ENCODE measurements around the gene FLVCR2. TPM values are rescaled to one million over a fixed set of nuclear protein-coding genes. Genes with fewer than 3 reads are reported as not detected.

The FLVCR2 gene
- total RNA-seq, 1 donor from 2014 or later: 11.7 TPM

DNA sequence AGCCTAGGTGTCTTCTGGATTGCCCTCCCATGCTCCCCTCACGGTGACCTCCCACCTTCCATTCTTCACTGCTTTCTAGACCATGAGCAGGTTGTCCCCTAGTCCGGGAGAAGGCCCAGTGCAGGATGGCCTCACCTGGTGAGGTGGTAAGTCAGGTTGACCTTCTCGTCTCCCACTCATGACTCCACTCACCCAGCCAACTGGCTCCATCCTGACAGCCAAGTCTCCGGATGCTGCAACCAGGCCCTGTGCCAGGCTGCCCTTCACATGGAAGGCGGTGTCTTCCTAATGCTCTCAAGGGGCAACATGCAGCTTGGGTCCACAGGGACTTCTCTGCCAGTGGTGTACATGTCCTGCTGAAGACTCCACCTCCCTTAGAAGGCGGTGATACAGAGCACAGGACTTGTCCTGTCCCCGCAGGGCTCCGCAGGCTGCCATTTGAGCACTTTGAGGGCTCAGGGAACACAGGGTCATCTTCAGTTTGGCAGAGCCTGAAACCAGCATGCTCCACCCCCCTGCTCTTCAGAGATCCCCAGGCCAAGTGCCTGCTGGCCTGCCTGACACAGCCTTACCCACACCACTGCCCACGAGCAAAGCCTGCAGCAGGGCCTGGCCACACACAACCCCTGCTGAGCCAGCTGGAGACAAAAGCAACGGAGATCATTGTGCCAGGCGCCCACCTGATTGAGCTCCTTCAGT, 30.7 kb upstream of the FLVCR2 start:
- H3K4me3 Mint-ChIP-seq: no peak overlapping the region
- TF ChIP-seq, protein P1, sequence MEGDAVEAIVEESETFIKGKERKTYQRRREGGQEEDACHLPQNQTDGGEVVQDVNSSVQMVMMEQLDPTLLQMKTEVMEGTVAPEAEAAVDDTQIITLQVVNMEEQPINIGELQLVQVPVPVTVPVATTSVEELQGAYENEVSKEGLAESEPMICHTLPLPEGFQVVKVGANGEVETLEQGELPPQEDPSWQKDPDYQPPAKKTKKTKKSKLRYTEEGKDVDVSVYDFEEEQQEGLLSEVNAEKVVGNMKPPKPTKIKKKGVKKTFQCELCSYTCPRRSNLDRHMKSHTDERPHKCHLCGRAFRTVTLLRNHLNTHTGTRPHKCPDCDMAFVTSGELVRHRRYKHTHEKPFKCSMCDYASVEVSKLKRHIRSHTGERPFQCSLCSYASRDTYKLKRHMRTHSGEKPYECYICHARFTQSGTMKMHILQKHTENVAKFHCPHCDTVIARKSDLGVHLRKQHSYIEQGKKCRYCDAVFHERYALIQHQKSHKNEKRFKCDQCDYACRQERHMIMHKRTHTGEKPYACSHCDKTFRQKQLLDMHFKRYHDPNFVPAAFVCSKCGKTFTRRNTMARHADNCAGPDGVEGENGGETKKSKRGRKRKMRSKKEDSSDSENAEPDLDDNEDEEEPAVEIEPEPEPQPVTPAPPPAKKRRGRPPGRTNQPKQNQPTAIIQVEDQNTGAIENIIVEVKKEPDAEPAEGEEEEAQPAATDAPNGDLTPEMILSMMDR (IDR thresholded peaks at IDR 0.05): no peak
- peaks cover 43% of the 10 kb centered on the region for H3K36me3 Mint-ChIP-seq (ENCODE audit: low read depth)
- DNase-seq (no peak), ATAC-seq (ENCODE audit: low read depth) (no peak)
- intact Hi-C loops (cut with micrococcal nuclease): loop anchor here (10.0 kb wide), 1 partner anchor 1487 kb away; no protein-coding TSS in a partner anchor
- ChIA-PET POLR2A (interaction anchor here (2.0 kb wide), 2 partner anchors 14 to 33 kb away, joined by 11 to 41 read pairs; no protein-coding TSS in a partner anchor), CTCF (interaction anchor here (0.9 to 4.6 kb wide), 3 partner anchors 13 to 59 kb away, joined by 3 to 23 read pairs (median 7); no protein-coding TSS in a partner anchor)
- peaks cover 80% of the 10 kb centered on the region for H3K4me1 Mint-ChIP-seq
- no peaks in the 10 kb centered on the region for H3K9me3 Mint-ChIP-seq
- no peaks in the 10 kb centered on the region for H3K27me3 Mint-ChIP-seq
- peak overlapping the region; percentile 85 for H3K27ac Mint-ChIP-seq

DNA sequence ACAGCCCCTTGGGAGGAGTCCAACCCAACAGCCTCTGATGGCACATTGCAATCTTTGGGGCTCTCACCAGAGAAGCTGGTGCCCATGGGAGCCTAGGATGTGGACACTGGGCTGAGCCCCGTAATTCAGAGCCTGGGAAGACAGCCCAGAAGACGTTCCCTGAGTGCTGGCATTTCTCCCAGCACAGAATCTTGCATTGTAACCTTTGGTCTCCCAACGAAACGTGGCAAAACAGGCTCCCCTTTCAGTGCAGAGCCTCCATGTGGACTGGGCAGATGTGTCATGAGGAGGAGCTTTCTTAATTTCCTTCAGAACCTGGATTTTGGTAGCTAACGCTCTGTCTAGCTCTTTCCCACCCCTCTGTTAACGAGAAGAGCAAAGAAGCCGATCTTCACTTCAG, 29.9 kb upstream of the FLVCR2 start:
- Mint-ChIP-seq H3K36me3 (ENCODE audit: low read depth) (peaks cover 42% of the 10 kb centered on the region), H3K4me3 (peak overlapping the region; percentile 41), H3K4me1 (peaks cover 73% of the 10 kb centered on the region), H3K27me3 (no peaks in the 10 kb centered on the region), H3K9me3 (no peaks in the 10 kb centered on the region), H3K27ac (peak overlapping the region; percentile 85)
- CTCF ChIA-PET: interaction anchor here (0.9 to 4.6 kb wide), 6 partner anchors 9 to 105 kb away, joined by 3 to 23 read pairs (median 6); no protein-coding TSS in a partner anchor
- intact Hi-C loops (cut with micrococcal nuclease): loop anchor here (10.0 kb wide), 1 partner anchor 1486 kb away; no protein-coding TSS in a partner anchor
- ATAC-seq (ENCODE audit: low read depth) (no peak), DNase-seq (no peak)
- TF ChIP-seq, protein P1 (IDR thresholded peaks at IDR 0.05): no peak
- POLR2A ChIA-PET: interaction anchor here (0.6 to 2.6 kb wide), 14 partner anchors 8 to 255 kb away, joined by 3 to 41 read pairs (median 6); partner anchors contain the start of genes BATF and FLVCR2

DNA sequence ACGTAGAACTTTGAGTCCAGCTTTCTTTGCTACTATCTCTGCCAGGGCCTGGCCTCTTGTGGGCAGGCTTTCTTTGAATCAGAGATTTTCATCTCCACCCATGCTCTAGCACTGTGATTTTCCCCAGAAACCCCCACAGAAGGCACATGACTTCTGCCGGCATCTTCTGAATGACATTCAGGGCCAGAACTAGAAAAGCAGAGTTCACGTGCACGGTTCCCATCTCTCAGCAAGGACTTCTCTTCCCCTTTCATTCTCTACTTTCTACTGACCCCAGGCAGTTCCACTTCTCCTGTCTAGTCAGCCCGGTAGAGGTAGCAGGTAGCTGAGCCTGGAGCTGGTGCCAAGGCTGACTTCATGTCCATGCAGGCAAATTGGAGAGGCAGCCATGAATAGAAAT, 29.3 kb upstream of the FLVCR2 start:
- POLR2A ChIA-PET: interaction anchor here (0.6 to 2.6 kb wide), 19 partner anchors 9 to 423 kb away, joined by 3 to 41 read pairs (median 4); partner anchors contain the start of genes BATF, FLVCR2 and NEK9
- CTCF ChIA-PET: interaction anchor here (1.4 to 4.6 kb wide), 6 partner anchors 10 to 105 kb away, joined by 5 to 23 read pairs (median 7); no protein-coding TSS in a partner anchor

DNA sequence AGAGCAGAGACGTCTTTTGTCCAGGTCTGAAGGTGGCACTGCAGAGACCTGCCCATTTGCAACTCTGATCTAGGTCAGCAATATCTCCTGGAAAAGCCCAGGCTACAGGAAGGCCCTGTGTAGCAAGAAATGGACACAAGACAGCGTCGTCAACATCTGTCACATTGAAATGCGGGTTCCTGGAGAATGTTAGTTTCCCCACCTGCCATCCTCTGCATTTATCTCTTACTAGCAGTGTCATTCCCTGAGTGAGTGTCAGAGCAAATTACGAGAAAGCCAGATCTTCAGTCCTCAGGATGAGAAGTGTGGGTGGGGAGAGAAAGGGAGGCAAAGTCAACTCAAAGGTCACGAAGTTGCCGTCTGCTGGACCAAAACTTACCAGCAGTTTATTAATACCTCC, 27.4 kb upstream of the FLVCR2 start:
- Mint-ChIP-seq H3K9me3 (no peaks in the 10 kb centered on the region), H3K27me3 (no peaks in the 10 kb centered on the region), H3K4me3 (no peak overlapping the region), H3K27ac (peak overlapping the region; percentile 51), H3K4me1 (peaks cover 57% of the 10 kb centered on the region), H3K36me3 (ENCODE audit: low read depth) (peaks cover 30% of the 10 kb centered on the region)
- no peak for ATAC-seq (ENCODE audit: low read depth)
- POLR2A ChIA-PET: interaction anchor here (0.6 to 3.0 kb wide), 3 partner anchors 9 to 38 kb away, joined by 4 to 17 read pairs (median 5); no protein-coding TSS in a partner anchor
- CTCF ChIA-PET: interaction anchor here (1.0 to 1.9 kb wide), 2 partner anchors 11 to 36 kb away, joined by 4 to 7 read pairs; no protein-coding TSS in a partner anchor
- DNase-seq: no peak
- TF ChIP-seq, protein P1 (IDR thresholded peaks at IDR 0.05): no peak
- intact Hi-C loops (cut with micrococcal nuclease): no loop called here

More for the DNA sequence above, 29.3 kb upstream of the FLVCR2 start:
- TF ChIP-seq, protein P1 (IDR thresholded peaks at IDR 0.05): no peak
- H3K27ac Mint-ChIP-seq: peak overlapping the region; percentile 85
- H3K4me3 Mint-ChIP-seq: peak overlapping the region; percentile 21
- peaks cover 40% of the 10 kb centered on the region for H3K36me3 Mint-ChIP-seq (ENCODE audit: low read depth)
- H3K9me3 Mint-ChIP-seq: no peaks in the 10 kb centered on the region
- DNase-seq (no peak), ATAC-seq (ENCODE audit: low read depth) (peak; percentile 80)
- H3K27me3 Mint-ChIP-seq: no peaks in the 10 kb centered on the region
- H3K4me1 Mint-ChIP-seq: peaks cover 69% of the 10 kb centered on the region
- intact Hi-C loops (cut with micrococcal nuclease): loop anchor here (1.0 to 10.0 kb wide), 3 partner anchors 10 to 1486 kb away; no protein-coding TSS in a partner anchor

DNA sequence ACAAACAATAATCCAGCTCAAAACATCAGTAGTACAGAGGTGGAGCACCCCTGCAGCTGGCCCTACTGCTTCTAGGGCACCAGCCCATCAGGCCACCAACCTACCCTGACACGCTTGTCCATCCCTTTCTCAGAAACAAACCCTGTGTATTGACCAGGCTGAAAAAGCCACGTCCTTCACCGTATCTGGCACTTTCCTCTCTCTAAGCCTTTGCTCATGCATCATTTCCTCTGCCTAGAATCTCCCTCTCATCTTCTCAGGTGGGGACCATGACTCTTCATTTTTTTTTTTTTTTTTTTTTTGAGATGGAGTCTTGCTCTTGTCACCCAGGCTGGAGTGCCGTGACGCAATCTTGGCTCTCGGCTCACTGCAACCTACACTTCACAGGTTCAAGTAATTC, 25.3 kb upstream of the FLVCR2 start:
- POLR2A ChIA-PET: interaction anchor here (0.7 to 3.0 kb wide), 3 partner anchors 11 to 56 kb away, joined by 3 to 17 read pairs (median 5); no protein-coding TSS in a partner anchor
- intact Hi-C loops (cut with micrococcal nuclease): no loop called here
- H3K4me3 Mint-ChIP-seq: no peak overlapping the region

More for the DNA sequence above, 25.3 kb upstream of the FLVCR2 start:
- H3K9me3 Mint-ChIP-seq: no peaks in the 10 kb centered on the region
- H3K36me3 Mint-ChIP-seq (ENCODE audit: low read depth): peaks cover 10% of the 10 kb centered on the region
- CTCF ChIA-PET: interaction anchor here (1.3 to 2.4 kb wide), 3 partner anchors 9 to 64 kb away, joined by 4 to 24 read pairs (median 9); no protein-coding TSS in a partner anchor
- H3K27ac Mint-ChIP-seq: no peak overlapping the region
- no peak for DNase-seq
- TF ChIP-seq, protein P1 (IDR thresholded peaks at IDR 0.05): no peak
- H3K27me3 Mint-ChIP-seq: no peaks in the 10 kb centered on the region
- H3K4me1 Mint-ChIP-seq: peaks cover 44% of the 10 kb centered on the region
- no peak for ATAC-seq (ENCODE audit: low read depth)
